ENCODE results near the gene SSH2.

DNA sequence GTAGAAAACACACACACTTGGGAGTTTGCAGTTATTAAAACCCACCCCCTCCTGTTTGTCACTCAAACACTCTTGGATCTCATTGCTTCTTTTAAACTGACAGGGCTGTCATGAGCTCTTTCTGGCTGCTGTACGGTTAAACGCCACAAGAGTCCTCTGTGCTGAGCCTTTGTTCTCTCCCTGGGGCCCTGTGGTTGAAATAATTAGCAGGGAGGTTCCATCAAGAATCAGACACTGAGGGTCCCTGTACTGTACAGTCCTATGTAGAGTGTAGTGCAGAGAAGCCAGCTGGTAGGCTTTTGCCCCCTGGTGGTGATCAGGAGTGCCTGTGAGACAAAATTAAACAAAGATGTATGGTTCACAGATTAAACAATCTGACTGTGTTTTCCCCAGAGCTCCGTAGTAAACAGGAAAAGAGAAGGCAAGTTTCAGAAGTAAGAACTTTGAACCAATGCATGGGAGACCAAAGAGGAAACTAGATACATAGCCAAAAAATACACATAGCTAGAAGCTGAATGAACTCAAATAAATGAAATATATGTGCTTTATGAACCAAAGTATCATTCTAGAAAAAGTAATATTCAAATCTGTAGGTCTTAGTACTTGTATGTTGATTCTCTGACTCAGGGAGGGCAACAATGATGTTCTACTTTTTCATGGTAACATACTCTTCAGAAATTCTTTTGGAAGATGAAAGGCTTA lies 1.4 kb upstream of the SSH2 start:
- TF ChIP-seq CTCF (conservative IDR thresholded peaks at IDR 0.05; ENCODE audit: low read length) (peak; percentile 98), EZH2phosphoT487 (IDR thresholded peaks at IDR 0.05; ENCODE audit: borderline replicate concordance, low read depth, low read length) (no peak)

Data from OCI-LY7 (cell line).